ENCODE measurements around the gene CFAP221.

Gene CFAP221

GRCh38 chr2:119647440-119648169 lies 103.4 kb downstream of the CFAP221 start:
- no peak for DNase-seq

GRCh38 chr2:119649364-119649917 lies 105.2 kb downstream of the CFAP221 start:
- DNase-seq, result no peak

GRCh38 chr2:119650206-119650605 lies 106.0 kb downstream of the CFAP221 start:
- no peak for DNase-seq

GRCh38 chr2:119650846-119651370 lies 106.7 kb downstream of the CFAP221 start:
- DNase-seq, result no peak

GRCh38 chr2:119657466-119658145 lies 113.4 kb downstream of the CFAP221 start:
- no peak for DNase-seq

GRCh38 chr2:119659601-119660342 lies 115.5 kb downstream of the CFAP221 start:
- DNase-seq, result peak; percentile 49 to 57

- no peak for DNase-seq
These were observed 116.1 kb downstream of the CFAP221 start for GRCh38 chr2:119660343-119660658.

- no peak for DNase-seq
These were observed 118.0 kb downstream of the CFAP221 start for GRCh38 chr2:119662297-119662696.

- no peak for DNase-seq
These were observed 124.3 kb downstream of the CFAP221 start for GRCh38 chr2:119668546-119668945.

GRCh38 chr2:119671016-119671415 lies 126.8 kb downstream of the CFAP221 start:
- no peak for DNase-seq

- DNase-seq, result no peak
These were observed 127.5 kb downstream of the CFAP221 start for GRCh38 chr2:119671752-119672151.

- no peak for DNase-seq
These were observed 128.1 kb downstream of the CFAP221 start for GRCh38 chr2:119672161-119672862.

- no peak for DNase-seq
These were observed 129.5 kb downstream of the CFAP221 start for GRCh38 chr2:119673796-119674195.

GRCh38 chr2:119674711-119675500 lies 130.7 kb downstream of the CFAP221 start:
- no peak for DNase-seq

- DNase-seq, result peak in 1 of 2 experiments; percentile 27
These were observed 133.9 kb downstream of the CFAP221 start for GRCh38 chr2:119678021-119678656.

- DNase-seq, result no peak
These were observed 135.2 kb downstream of the CFAP221 start for GRCh38 chr2:119679526-119679837.

- no peak for DNase-seq
These were observed 135.6 kb downstream of the CFAP221 start for GRCh38 chr2:119679846-119680245.

GRCh38 chr2:119680457-119681202 lies 136.4 kb downstream of the CFAP221 start:
- DNase-seq, result no peak

- DNase-seq, result no peak
These were observed 137.1 kb downstream of the CFAP221 start for GRCh38 chr2:119681203-119681867.

- no peak for DNase-seq
These were observed 137.6 kb downstream of the CFAP221 start for GRCh38 chr2:119681868-119682220.
